ENCODE measurements around the gene ENTPD1. TPM values are rescaled to one million over a fixed set of nuclear protein-coding genes. Genes with fewer than 3 reads are reported as not detected.

The ENTPD1 gene
- total RNA-seq, 1 donor from 2014 or later, result 1.6 TPM

- Mint-ChIP-seq H3K4me1 (peaks cover 13% of the 10 kb centered on the region), H3K36me3 (no peaks in the 10 kb centered on the region), H3K27me3 (ENCODE audit: insufficient read depth, low read depth) (peaks cover 2% of the 10 kb centered on the region), H3K4me3 (no peak overlapping the region), H3K27ac (no peak overlapping the region), H3K9me3 (no peaks in the 10 kb centered on the region)
- TF ChIP-seq CTCF (IDR thresholded peaks at IDR 0.05), result no peak
- H3K9me3 ChIP-seq (ENCODE audit: low read depth), result no peaks in the 10 kb centered on the region
- peak overlapping the region; percentile 61 for H2AFZ ChIP-seq (replicated peaks)
- DNase-seq (ENCODE audit: low spot score), result no peak
- H4K20me1 ChIP-seq (ENCODE audit: low read depth), result no peaks in the 10 kb centered on the region
- peaks cover 15% of the 10 kb centered on the region for H3K4me1 ChIP-seq
- no peak overlapping the region for H3K4me3 ChIP-seq
- H3K27ac ChIP-seq, result no peak overlapping the region
- H3K9ac ChIP-seq, result no peak overlapping the region
- no peaks in the 10 kb centered on the region for H3K27me3 ChIP-seq
- no peak overlapping the region for H3K4me2 ChIP-seq
- no peaks in the 10 kb centered on the region for H3K36me3 ChIP-seq
- H3F3A ChIP-seq (ENCODE audit: low read depth), result no peaks in the 10 kb centered on the region
- H3K79me2 ChIP-seq (ENCODE audit: low read depth), result no peaks in the 10 kb centered on the region
These were observed 84.2 kb downstream of the ENTPD1 start for GRCh38 chr10:95840121-95840520.

GRCh38 chr10:95840681-95841080 lies 84.7 kb downstream of the ENTPD1 start:
- Histone ChIP-seq H4K20me1 (ENCODE audit: low read depth) (no peaks in the 10 kb centered on the region), H3K4me1 (peaks cover 15% of the 10 kb centered on the region), H3K9me3 (ENCODE audit: low read depth) (no peaks in the 10 kb centered on the region), H3K27ac (no peak overlapping the region), H3K4me3 (no peak overlapping the region), H3F3A (ENCODE audit: low read depth) (no peaks in the 10 kb centered on the region), H3K9ac (no peak overlapping the region), H2AFZ (replicated peaks) (peak overlapping the region; percentile 61), H3K36me3 (no peaks in the 10 kb centered on the region), H3K4me2 (no peak overlapping the region), H3K79me2 (ENCODE audit: low read depth) (no peaks in the 10 kb centered on the region), H3K27me3 (no peaks in the 10 kb centered on the region)
- DNase-seq (ENCODE audit: low spot score), result no peak
- Mint-ChIP-seq H3K27me3 (ENCODE audit: insufficient read depth, low read depth) (peaks cover 2% of the 10 kb centered on the region), H3K9me3 (no peaks in the 10 kb centered on the region), H3K4me1 (peaks cover 13% of the 10 kb centered on the region), H3K27ac (no peak overlapping the region), H3K36me3 (no peaks in the 10 kb centered on the region), H3K4me3 (no peak overlapping the region)
- TF ChIP-seq EZH2 (IDR thresholded peaks at IDR 0.05) (no peak), EZH2phosphoT487 (IDR thresholded peaks at IDR 0.05) (no peak)

- Mint-ChIP-seq H3K36me3 (no peaks in the 10 kb centered on the region), H3K4me1 (peaks cover 12% of the 10 kb centered on the region), H3K27ac (no peak overlapping the region), H3K4me3 (no peak overlapping the region), H3K9me3 (no peaks in the 10 kb centered on the region), H3K27me3 (ENCODE audit: insufficient read depth, low read depth) (no peaks in the 10 kb centered on the region)
- Histone ChIP-seq H3K36me3 (no peaks in the 10 kb centered on the region), H3K4me3 (no peak overlapping the region), H3K79me2 (ENCODE audit: low read depth) (no peaks in the 10 kb centered on the region), H3K9ac (no peak overlapping the region), H4K20me1 (ENCODE audit: low read depth) (no peaks in the 10 kb centered on the region), H3K4me2 (no peak overlapping the region), H3K27ac (no peak overlapping the region), H3F3A (ENCODE audit: low read depth) (no peaks in the 10 kb centered on the region), H3K4me1 (peaks cover 9% of the 10 kb centered on the region), H3K27me3 (no peaks in the 10 kb centered on the region), H2AFZ (replicated peaks) (peak overlapping the region; percentile 2), H3K9me3 (ENCODE audit: low read depth) (no peaks in the 10 kb centered on the region)
- DNase-seq (ENCODE audit: low spot score), result peak; percentile 74
- TF ChIP-seq EZH2phosphoT487 (IDR thresholded peaks at IDR 0.05) (no peak), CTCF (IDR thresholded peaks at IDR 0.05) (peak; percentile 90)
These were observed 85.9 kb downstream of the ENTPD1 start for GRCh38 chr10:95841661-95842498.

GRCh38 chr10:95845411-95845810 lies 89.4 kb downstream of the ENTPD1 start:
- Histone ChIP-seq H3K4me2 (no peak overlapping the region), H3F3A (ENCODE audit: low read depth) (no peaks in the 10 kb centered on the region), H3K9me3 (ENCODE audit: low read depth) (no peaks in the 10 kb centered on the region), H3K27ac (no peak overlapping the region), H3K36me3 (no peaks in the 10 kb centered on the region), H3K4me1 (no peaks in the 10 kb centered on the region), H3K9ac (no peak overlapping the region), H4K20me1 (ENCODE audit: low read depth) (no peaks in the 10 kb centered on the region), H2AFZ (replicated peaks) (no peak overlapping the region), H3K79me2 (ENCODE audit: low read depth) (no peaks in the 10 kb centered on the region), H3K4me3 (no peak overlapping the region), H3K27me3 (no peaks in the 10 kb centered on the region)
- no peak for DNase-seq (ENCODE audit: low spot score)
- no peaks in the 10 kb centered on the region for H3K9me3 Mint-ChIP-seq
- no peak overlapping the region for H3K4me3 Mint-ChIP-seq
- no peaks in the 10 kb centered on the region for H3K27me3 Mint-ChIP-seq (ENCODE audit: insufficient read depth, low read depth)
- no peaks in the 10 kb centered on the region for H3K4me1 Mint-ChIP-seq
- H3K27ac Mint-ChIP-seq, result no peak overlapping the region
- TF ChIP-seq EZH2 (IDR thresholded peaks at IDR 0.05) (no peak), CTCF (IDR thresholded peaks at IDR 0.05) (no peak), EZH2phosphoT487 (IDR thresholded peaks at IDR 0.05) (no peak)
- H3K36me3 Mint-ChIP-seq, result no peaks in the 10 kb centered on the region

Data from neural progenitor cell (in vitro differentiated cells).